Endothelial cell of umbilical vein (primary cell): ENCODE measurements around the gene LAD1. TPM values are rescaled to one million over a fixed set of nuclear protein-coding genes. Genes with fewer than 3 reads are reported as not detected.

Experiments used
- BruUV-seq: library from RNA; stranded (reverse); fragments of 400-500 nt; replicated peaks from 2 replicates; lab custom pipeline; 2021; lab: Mats Ljungman, UMichigan
- CTCF ChIA-PET: fragments of 300-600, 350-600 bp; sonication (Branson Sonifier 250); formaldehyde crosslinking; loops from one replicate; lab custom pipeline; 2021; ENCODE audit warnings: antibody characterized with exemption, inconsistent platforms; lab: Charles Lee
- POLR2A ChIA-PET: fragments of 300-600, 350-600 bp; sonication (Branson Sonifier 250); formaldehyde crosslinking; loops from one replicate; lab custom pipeline; 2021; ENCODE audit warnings: antibody characterized with exemption, inconsistent platforms; lab: Charles Lee
- DNase-seq: peaks from one replicate; pipeline ENCODE4 v3.0.0-alpha.2; 2011; ENCODE audit warnings: low read depth, low spot score
- FAIRE-seq: peaks from 2 replicates; lab custom pipeline; 2011; peaks lifted over from hg19 to GRCh38; lab: Jason Lieb, UNC
- H2AFZ ChIP-seq: 2 replicates; pipeline ENCODE4 v1.6.0; 2012; ENCODE audit warnings: low read depth, low read length, control low read depth, inconsistent platforms
- H3K27ac ChIP-seq: 2 replicates; pipeline ENCODE4 v1.5.1; 2011; ENCODE audit warnings: low read depth, mild to moderate bottlenecking, control low read depth, low read length, moderate library complexity; ENCODE audit not compliant: insufficient read depth
- H3K27me3 ChIP-seq, 2 experiments: 2 replicates each; pipeline versions ENCODE4 v1.6.0 to v1.6.1; 2011; ENCODE audit warnings: low read length in 2 of 2, mixed read lengths in 1 of 2; ENCODE audit not compliant: control insufficient read depth in 2 of 2, insufficient read depth in 2 of 2
- H3K36me3 ChIP-seq, 2 experiments: 2 replicates in 1 of 2; 3 replicates in 1 of 2; pipeline ENCODE4 v1.5.1; 2011; ENCODE audit warnings: low read length in 2 of 2, mild to moderate bottlenecking in 1 of 2, moderate library complexity in 1 of 2; ENCODE audit not compliant: control insufficient read depth in 2 of 2, insufficient read depth in 2 of 2; ENCODE audit errors: extremely low read depth in 1 of 2
- H3K4me1 ChIP-seq: 3 replicates; pipeline ENCODE4 v1.5.1; 2011; ENCODE audit warnings: mild to moderate bottlenecking, low read length; ENCODE audit not compliant: control insufficient read depth, insufficient read depth; ENCODE audit errors: extremely low read depth
- H3K4me2 ChIP-seq: 2 replicates; pipeline ENCODE4 v1.6.1; 2011; ENCODE audit warnings: low read length, control low read depth, mixed read lengths; ENCODE audit not compliant: insufficient read depth
- H3K4me3 ChIP-seq, 3 experiments: fragments of 200-600 bp in 1 of 3; sonication (generic), shearing (Covaris generic) in 1 of 3; replicated peaks in 1 of 3; 2 replicates each; pipeline ENCODE4 v1.5.1; 2011 to 2016; ENCODE audit warnings: control low read depth in 3 of 3, low read length in 3 of 3, mild to moderate bottlenecking in 2 of 3, inconsistent platforms in 1 of 3, low read depth in 1 of 3, moderate library complexity in 1 of 3; ENCODE audit not compliant: insufficient read depth in 1 of 3
- H3K79me2 ChIP-seq: 2 replicates; pipeline ENCODE4 v1.6.0; 2012; ENCODE audit warnings: low read length, inconsistent platforms; ENCODE audit not compliant: control insufficient read depth, insufficient read depth
- H3K9ac ChIP-seq: replicated peaks from 2 replicates; pipeline ENCODE3; 2011; ENCODE audit warnings: low read length, control low read depth; ENCODE audit not compliant: insufficient read depth; ENCODE audit errors: extremely low read depth
- H3K9me1 ChIP-seq: replicated peaks from 3 replicates; pipeline ENCODE4 v1.6.0; 2011; ENCODE audit warnings: mild to moderate bottlenecking, low read length; ENCODE audit not compliant: control insufficient read depth, insufficient read depth; ENCODE audit errors: extremely low read depth
- H3K9me3 ChIP-seq: replicated peaks from 2 replicates; pipeline ENCODE4 v1.5.1; 2012; ENCODE audit warnings: low read length, inconsistent platforms; ENCODE audit not compliant: control insufficient read depth, insufficient read depth
- H4K20me1 ChIP-seq: replicated peaks from 2 replicates; pipeline ENCODE3; 2011; ENCODE audit warnings: mild to moderate bottlenecking, low read length; ENCODE audit not compliant: control insufficient read depth, insufficient read depth; ENCODE audit errors: extremely low read depth
- CTCF ChIP-seq, 2 donors: IDR thresholded peaks; 1 replicate in 1 of 2; 2 replicates in 1 of 2; pipeline ENCODE4 v1.5.1; 2011; ENCODE audit warnings: low read length in 2 of 2, mild to moderate bottlenecking in 2 of 2, moderate library complexity in 2 of 2, control low read depth in 1 of 2, inconsistent platforms in 1 of 2, low read depth in 1 of 2; ENCODE audit not compliant: insufficient read depth in 1 of 2; ENCODE audit errors: extremely low read depth in 1 of 2
- EZH2 ChIP-seq: IDR thresholded peaks from 2 replicates; pipeline ENCODE4 v1.6.1; 2012; ENCODE audit warnings: borderline replicate concordance, low read depth, mild to moderate bottlenecking, moderate library complexity, low read length, inconsistent platforms; ENCODE audit not compliant: severe bottlenecking
- FOS ChIP-seq: IDR thresholded peaks from 2 replicates; pipeline ENCODE4 v1.6.1; 2011; ENCODE audit warnings: mild to moderate bottlenecking, low read length, moderate library complexity, borderline replicate concordance; ENCODE audit not compliant: insufficient read depth
- GATA2 ChIP-seq: IDR thresholded peaks from 2 replicates; pipeline ENCODE4 v1.7.0; 2011; ENCODE audit warnings: low read depth, mild to moderate bottlenecking, moderate library complexity, mixed read lengths, low read length; ENCODE audit not compliant: insufficient read length, insufficient read depth
- JUN ChIP-seq: IDR thresholded peaks from 2 replicates; pipeline ENCODE4 v1.6.1; 2011; ENCODE audit warnings: borderline replicate concordance, low read depth; ENCODE audit not compliant: insufficient read length, insufficient read depth
- MAX ChIP-seq: IDR thresholded peaks from 2 replicates; pipeline ENCODE4 v1.6.1; 2011; ENCODE audit not compliant: insufficient read depth, insufficient read length
- MYC ChIP-seq: IDR thresholded peaks from one replicate; pipeline ENCODE4 v1.6.1; 2011; ENCODE audit warnings: mild to moderate bottlenecking, low read depth, low read length
- POLR2A ChIP-seq: IDR thresholded peaks from 2 replicates; pipeline ENCODE4 v1.6.1; 2012; ENCODE audit warnings: low read depth, mild to moderate bottlenecking, control low read depth, low read length
- POLR2AphosphoS5 ChIP-seq: IDR thresholded peaks from 2 replicates; pipeline ENCODE4 v1.6.1; 2012; ENCODE audit warnings: low read depth, mild to moderate bottlenecking, control low read depth, low read length, moderate library complexity; ENCODE audit not compliant: insufficient read depth
- dilution Hi-C: fragments of 300-500 bp; cut with MboI; formaldehyde crosslinking; loops from one replicate; pipeline ENCODE4 v1.15.0; 2019; ENCODE audit warnings: low sequenced_read_pairs; ENCODE audit not compliant: extremely low pct_ligation_motif_present
- intact Hi-C: fragments of 100-400 bp; cut with micrococcal nuclease; formaldehyde crosslinking; loops from one replicate; pipeline ENCODE4 v1.10.0; 2022
- polyA plus RNA-seq, 4 experiments: library from polyadenylated mRNA; depleted of rRNA in 3 of 4; stranded (reverse) in 3 of 4; unstranded in 1 of 4; fragments of >200 nt; gene quantifications; 2 replicates each; pipeline versions ENCODE4 v1.2.1 to v1.2.3, GENCODE V29; 2011 to 2012; ENCODE audit warnings: missing spikeins in 1 of 4
- total RNA-seq: library from RNA; stranded (reverse); gene quantifications from 2 replicates; pipeline ENCODE4 v1.2.3, GENCODE V29; 2021

The LAD1 gene
- total and polyA plus RNA-seq, 2 donors (not counting 3 experiments of a cell fraction or from before 2014, with no cell fraction given) = not detected

GRCh38 chr1:201350361-201350725 lies 48.8 kb downstream of the LAD1 start:
- intact Hi-C loops = no loop called here
- POLR2A ChIA-PET = interaction anchor here (1.3 kb wide), 1 partner anchor 8 kb away, joined by 3 read pairs; no protein-coding TSS in a partner anchor
- FAIRE-seq (no peak), DNase-seq (no peak)
- CTCF ChIA-PET = interaction anchor here (1.0 to 3.4 kb wide), 4 partner anchors 8 to 163 kb away, joined by 3 to 36 read pairs (median 11); no protein-coding TSS in a partner anchor
- Histone ChIP-seq H4K20me1 (no peaks in the 10 kb centered on the region), H3K27me3 (peaks cover 0 to 7% of the 10 kb centered on the region in 2 experiments), H3K4me1 (no peaks in the 10 kb centered on the region), H3K9ac (no peak overlapping the region), H3K9me3 (no peaks in the 10 kb centered on the region), H3K79me2 (no peaks in the 10 kb centered on the region), H3K4me3 (no peak overlapping the region), H2AFZ (no peak overlapping the region), H3K4me2 (no peak overlapping the region), H3K27ac (no peak overlapping the region), H3K9me1 (no peaks in the 10 kb centered on the region), H3K36me3 (no peaks in the 10 kb centered on the region)
- no peak for TF ChIP-seq MYC
- no peak for TF ChIP-seq GATA2
- no peak for TF ChIP-seq MAX
- TF ChIP-seq EZH2 = no peak
- TF ChIP-seq JUN = no peak
- TF ChIP-seq POLR2A = no peak
- TF ChIP-seq POLR2AphosphoS5 = no peak
- no peak for TF ChIP-seq FOS
- TF ChIP-seq CTCF (IDR thresholded peaks at IDR 0.05; ENCODE audit: extremely low read depth in 1 of 2, insufficient read depth in 1 of 2, low read depth in 1 of 2, low read length in 2 of 2) = no peak
- no TSS peak for BruUV-seq
- dilution Hi-C loops = no loop called here
